ENCODE data around the gene PADI4.

PADI4 gene

GRCh38 chr1:17350928-17351446 is 43.0 kb downstream of the PADI4 start:
- DNase-seq, result no peak

DNA sequence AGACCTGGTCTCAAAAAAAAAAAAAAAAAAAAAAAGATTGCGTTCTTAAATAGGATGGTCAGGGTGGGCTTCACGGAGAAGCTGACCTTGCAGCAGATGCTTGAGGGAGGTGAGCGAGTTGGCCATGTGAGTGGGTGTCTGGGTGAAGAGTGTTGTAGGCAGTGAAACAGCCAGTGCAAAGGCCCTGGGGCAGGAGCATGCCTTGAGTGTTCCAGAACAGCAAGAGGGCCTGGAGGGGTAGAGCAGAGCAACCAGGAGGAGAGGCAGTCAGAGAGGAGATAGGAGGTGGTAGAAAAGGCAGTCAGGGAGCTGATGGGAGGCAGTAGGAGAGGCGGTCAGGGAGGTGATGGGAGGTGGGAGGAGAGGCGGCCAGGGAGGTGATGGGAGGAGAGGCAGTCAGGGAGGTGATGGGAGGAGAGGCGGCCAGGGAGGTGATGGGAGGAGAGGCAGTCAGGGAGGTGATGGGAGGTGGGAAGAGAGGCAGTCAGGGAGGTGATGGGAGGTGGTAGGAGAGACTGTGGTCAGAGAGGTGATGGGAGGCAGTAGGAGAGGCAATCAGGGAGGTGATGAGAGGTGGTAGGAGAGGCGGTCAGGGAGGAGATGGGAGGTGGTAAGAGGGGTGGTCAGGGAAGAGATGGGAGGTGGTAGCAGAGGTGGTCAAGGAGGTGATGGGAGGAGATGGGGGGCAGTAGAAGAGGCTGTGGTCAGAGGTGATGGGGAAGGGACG is 43.8 kb downstream of the PADI4 start:
- DNase-seq, result no peak

DNA sequence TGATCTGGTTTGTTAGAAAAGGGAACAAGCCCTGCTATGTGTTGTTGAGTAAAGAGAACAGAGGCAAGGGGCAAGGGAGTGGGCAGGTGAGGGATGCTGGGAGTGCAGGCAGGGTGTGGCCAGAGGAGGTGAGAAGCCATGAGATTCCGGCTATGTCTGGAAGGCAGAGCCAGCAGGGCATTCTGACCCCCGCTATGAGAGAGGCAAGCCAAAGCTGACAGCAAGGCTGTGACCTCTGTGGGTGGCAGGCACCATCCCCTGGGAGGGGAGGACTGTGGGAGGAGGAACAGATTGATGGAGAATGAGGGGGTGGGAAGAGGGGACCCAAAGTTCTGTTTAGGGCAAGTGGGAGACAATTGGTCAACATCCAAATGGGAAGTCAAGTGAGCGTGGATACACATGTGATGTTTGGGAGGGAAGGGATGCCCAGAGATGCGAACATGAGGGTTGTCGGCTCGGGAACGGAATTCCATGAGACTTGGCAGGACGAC is 44.5 kb downstream of the PADI4 start:
- DNase-seq, result no peak

DNA sequence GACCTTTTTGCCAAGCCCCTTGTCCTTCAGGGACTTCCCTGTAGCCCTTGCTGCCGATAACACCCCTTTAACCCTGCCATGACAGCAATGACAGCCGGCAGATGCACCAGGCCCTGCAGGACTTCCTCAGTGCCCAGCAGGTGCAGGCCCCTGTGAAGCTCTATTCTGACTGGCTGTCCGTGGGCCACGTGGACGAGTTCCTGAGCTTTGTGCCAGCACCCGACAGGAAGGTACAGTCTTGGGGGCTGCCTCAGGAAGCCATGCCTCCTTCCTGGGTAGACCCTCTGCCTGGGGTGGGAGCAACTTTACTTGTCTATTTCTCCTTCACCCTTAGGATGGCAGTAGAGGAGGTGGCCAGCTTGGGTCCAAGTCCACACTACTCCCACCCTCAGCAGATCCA is 47.9 kb downstream of the PADI4 start:
- no peak for DNase-seq

DNA sequence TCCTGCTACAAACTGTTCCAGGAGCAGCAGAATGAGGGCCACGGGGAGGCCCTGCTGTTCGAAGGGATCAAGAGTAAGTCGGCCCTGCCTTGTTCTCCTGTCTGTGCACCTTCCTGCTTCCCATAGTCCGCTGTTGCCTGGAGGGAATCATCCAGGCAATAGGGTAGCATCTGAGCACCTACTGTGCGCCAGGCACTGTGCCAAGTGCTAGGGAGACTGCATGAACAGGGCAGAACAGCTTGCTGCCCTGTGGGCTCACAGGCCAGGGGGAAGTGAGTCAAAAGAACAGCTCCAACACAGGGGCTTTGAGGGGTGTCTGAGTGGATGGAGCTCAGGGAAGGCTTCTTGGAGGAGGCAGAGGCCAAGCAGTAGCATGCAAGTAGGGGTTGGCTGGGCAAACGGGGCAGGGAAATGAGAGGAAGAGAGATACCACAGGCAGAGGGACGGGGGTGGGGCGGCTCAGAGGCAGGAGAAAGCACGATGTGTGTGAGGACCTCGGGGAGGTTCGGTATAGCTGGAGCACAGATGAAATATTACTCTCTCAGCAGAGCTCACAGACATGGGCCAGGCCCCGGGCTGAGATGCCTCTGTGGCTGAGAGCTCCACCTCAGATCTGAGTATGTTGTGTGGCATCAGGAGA is 48.5 kb downstream of the PADI4 start:
- DNase-seq, result no peak

DNA sequence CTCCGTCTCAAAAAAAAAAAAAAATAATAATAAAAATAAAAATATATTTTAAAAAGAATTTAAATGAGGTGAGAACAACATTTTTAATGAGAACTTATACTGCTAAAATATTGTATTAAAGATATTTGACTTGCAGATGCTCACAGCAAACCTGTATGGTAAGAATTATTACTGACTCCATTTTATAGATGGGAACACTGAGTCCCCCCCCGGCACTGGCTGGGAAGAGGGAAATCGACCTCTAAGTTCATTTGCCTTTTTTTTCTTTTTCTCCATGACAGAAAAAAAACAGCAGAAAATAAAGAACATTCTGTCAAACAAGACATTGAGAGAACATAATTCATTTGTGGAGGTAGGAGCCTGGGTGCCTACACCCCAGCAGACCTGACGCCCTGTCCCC is 50.6 kb downstream of the PADI4 start:
- DNase-seq, result no peak

DNA sequence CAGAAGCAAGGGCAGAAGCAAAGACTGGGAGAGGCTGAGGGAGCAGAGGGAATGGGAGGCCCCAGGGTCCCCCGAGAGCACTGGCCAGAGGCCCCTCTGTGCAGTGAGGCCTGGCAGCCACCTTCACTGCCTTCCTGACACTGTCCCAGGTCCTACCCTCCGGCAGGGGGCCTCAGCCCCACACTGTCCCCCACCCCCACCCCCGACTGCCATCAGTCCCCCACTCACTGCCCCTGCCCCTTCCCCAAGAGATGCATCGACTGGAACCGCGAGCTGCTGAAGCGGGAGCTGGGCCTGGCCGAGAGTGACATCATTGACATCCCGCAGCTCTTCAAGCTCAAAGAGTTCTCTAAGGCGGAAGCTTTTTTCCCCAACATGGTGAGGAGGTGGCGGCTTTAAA is 51.0 kb downstream of the PADI4 start:
- no peak for DNase-seq

DNA sequence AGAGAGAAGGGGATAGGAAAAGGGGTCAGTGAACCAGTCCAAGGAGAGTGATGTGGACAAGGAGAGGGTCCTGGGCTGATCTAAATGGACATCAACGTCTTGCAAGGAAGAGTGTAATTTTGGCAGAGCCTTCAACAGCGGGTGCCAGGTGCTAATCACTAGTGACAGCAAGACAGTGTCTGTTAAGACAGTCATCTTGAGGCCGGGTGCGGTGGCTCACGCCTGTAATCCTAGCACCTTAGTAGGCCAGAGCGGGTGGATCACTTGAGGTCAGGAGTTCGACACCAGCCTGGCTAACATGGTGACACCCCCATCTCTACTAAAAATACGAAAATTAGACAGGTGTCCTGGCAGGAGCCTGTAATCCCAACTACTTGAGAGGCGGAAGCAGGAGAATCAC is 51.8 kb downstream of the PADI4 start:
- DNase-seq, result no peak

DNA sequence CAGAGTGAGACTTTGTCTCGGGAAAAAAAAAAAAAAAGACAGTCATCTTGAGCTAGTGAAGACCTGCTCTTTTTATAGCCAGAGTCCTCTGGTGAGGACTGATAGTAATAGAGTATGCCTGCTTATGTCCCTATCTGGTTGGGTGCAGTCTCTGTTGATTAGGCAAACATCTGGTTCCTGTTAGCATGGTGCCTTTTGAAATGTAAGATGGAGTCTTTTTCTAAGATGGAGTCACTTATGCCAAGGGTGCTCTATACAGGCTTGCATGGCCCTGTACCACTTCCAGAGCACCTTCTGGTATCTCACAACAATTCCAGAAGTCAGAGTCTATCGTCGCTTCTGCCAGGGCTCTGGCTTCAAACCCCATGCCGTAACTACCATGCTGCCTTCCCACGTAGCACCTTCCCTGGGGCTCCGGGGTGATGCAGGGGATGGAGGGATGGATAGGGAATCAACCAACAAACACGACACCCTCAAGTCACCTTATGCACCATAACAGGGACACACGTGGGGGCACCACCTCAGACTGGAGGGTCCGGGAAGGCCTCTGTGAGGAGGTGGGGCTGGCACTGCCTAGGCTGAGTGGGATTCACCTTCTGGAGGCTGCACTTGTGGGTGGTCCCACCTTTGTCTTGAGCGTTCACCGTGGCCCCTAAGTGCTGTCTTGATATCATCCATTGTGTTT is 52.4 kb downstream of the PADI4 start:
- no peak for DNase-seq

- DNase-seq, result no peak
Measured at GRCh38 chr1:17361687-17362086, 53.7 kb downstream of the PADI4 start.

GRCh38 chr1:17363351-17363750 is 55.4 kb downstream of the PADI4 start:
- no peak for DNase-seq

GRCh38 chr1:17363771-17364170 is 55.8 kb downstream of the PADI4 start:
- no peak for DNase-seq

DNA sequence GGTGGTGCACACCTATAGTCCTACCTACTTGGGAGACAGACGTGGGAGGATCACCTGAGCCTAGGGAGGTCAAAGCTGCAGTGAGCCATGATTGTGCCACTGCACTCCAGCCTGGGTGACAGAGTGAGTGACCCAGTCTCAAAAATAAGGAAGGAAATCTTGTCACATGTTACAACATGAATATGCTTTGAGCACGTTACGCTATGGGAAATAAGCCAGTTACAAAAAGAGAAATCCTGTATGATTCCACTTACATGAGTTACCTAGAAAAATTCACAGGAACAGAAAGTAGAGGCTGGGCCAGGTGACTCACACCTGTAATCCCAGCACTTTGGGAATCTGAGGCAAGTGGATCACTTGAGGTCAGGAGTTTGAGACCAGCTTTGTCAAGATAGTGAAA is 57.3 kb downstream of the PADI4 start:
- peak; percentile 54 to 80 (median 78) for DNase-seq

GRCh38 chr1:17369466-17369865 is 61.5 kb downstream of the PADI4 start:
- no peak for DNase-seq

DNA sequence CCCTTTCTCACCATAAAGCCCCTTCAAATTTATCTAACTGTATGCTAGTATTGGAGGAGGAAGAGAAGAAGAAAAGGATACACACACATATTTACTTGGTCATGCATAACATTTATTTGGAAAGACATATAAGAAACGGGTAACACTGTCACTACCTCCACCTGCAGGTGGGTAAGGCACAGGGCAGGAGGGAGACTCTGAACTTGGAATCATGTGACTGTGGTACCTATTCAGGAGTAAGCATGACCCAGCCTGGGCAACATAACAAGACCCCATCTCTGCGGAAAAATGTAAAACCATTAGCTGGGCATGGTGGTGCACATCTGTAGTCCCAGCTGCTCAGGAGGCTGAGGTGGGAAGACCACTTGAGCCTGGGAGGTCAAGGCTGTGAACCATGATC is 62.6 kb downstream of the PADI4 start:
- DNase-seq, result no peak

DNA sequence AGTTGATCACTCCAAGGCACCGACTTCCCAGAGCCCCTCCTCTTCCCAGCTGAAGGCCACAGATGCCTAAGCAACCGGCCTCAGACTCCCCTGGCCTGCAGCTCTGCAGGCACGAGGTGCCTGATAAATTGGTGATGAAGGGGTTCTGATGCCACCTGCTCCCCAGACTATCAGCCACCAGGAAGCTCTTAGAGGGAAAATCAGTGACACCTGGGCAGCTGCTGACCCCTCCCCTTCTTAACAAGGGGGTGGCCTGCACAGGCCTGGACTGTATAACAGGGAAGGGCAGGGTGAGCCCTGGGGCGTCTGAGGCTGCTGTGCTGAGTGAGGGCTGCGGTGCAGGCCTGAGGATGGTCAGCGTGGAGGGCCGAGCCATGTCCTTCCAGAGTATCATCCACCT is 63.9 kb downstream of the PADI4 start, which contains the start of gene PADI6:
Gene PADI6 (plus strand): TSS at position 301 of the 400 bp plus-strand sequence. CDS start 50 bp downstream, at position 351.
- no peak for DNase-seq

- DNase-seq, result no peak
Measured at GRCh38 chr1:17372955-17373354, 65.0 kb downstream of the PADI4 start.

DNA sequence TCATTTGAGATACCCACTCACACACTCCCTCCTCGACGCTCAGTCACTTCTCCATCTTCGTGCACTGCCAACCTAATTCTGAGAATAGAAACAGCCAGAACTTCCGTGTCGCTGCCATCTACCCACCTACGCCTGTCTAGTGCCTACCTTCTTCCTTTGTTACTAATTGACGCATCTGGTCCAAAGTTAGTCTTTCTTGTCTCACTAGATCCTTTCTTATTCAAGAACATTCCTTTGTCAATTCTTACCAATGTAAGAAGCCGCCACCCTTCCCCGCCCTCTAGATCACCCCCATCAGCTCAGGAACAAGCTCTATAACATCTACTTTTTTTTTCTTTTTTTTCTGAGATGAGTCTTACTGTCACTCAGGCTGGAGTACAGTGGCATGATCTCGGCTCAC is 67.7 kb downstream of the PADI4 start:
- no peak for DNase-seq

DNA sequence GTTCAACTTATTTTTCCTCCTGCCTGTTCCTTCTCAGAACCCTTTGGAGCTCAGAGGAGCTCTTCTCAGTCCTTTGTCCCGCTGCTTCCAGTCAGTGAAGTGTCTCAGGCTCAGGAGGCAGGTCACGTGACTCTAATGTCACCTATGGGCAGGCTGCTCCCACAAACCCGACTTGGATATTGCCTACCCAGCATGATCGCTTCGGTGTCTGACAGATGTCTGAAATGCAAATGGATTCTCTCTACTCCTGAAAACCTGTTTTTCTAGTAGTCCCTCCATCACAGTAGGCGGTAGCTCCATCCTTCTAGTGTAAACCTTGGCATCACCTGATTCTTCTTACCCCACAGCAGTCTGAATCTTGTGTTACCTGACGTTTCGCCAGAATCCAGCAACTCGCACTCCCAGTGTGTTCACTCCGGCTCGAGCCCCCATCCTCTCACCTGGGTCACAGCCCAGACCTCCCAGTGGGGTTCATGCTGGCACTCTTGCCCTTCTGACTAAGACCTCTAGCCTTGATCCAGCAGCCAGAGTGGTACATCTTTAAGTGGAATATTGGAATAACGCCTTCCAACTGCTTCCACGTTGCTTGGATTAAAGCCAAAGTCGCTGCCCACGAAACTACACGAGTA is 69.4 kb downstream of the PADI4 start:
- no peak for DNase-seq

GRCh38 chr1:17381161-17381560 is 73.2 kb downstream of the PADI4 start:
- peak; percentile 25 to 36 (median 35) for DNase-seq

- peak in 2 of 3 donors; percentile 11 to 30 for DNase-seq
Measured at GRCh38 chr1:17392199-17392740, 84.3 kb downstream of the PADI4 start.

DNA sequence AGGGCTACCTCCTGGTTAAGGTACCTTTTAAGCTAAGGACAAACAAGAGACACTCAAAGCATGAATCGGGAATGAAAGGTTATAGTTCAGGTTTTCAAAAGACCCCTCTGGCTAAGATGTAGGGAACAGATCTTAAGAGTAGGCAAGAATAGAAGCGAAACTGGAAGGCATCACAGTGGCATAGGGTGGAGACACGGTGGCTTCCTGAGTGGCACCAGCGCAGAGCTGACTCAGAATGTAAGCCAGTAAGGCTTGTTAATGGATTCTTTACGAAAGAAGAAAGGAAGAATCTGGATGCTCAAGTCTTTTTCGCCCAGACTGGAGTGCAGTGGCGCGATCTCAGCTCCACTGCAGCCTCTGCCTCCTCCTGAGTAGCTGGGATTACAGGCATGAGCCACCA is 85.2 kb downstream of the PADI4 start:
- DNase-seq, result peak; percentile 51 to 73 (median 64)

Measured in suppressor macrophage treated with lipopolysaccharide for 1 hour (primary cell).